ENCODE data around the gene TNIK.

The TNIK gene

GRCh38 chr3:171061749-171062148 is 398.5 kb downstream of the TNIK start:
- no peaks in the 10 kb centered on the region for H3F3A ChIP-seq (ENCODE audit: low read depth)
- no peaks in the 10 kb centered on the region for H3K79me2 ChIP-seq (ENCODE audit: insufficient read depth, low read length)
- no peaks in the 10 kb centered on the region for H4K20me1 ChIP-seq (ENCODE audit: insufficient read depth, low read length, poor library complexity, severe bottlenecking)
- no peaks in the 10 kb centered on the region for H3K9me2 ChIP-seq (replicated peaks; ENCODE audit: low read depth, low read length)
- H3K9me3 ChIP-seq (ENCODE audit: insufficient read depth, low read depth, low read length) = no peaks in the 10 kb centered on the region
- no peaks in the 10 kb centered on the region for H3K27me3 ChIP-seq (ENCODE audit: insufficient read depth, low read length, poor library complexity, severe bottlenecking)
- H2AFZ ChIP-seq (ENCODE audit: low read length) = no peak overlapping the region
- H3K9ac ChIP-seq (ENCODE audit: low read depth, low read length, poor library complexity, severe bottlenecking) = no peak overlapping the region
- no peak overlapping the region for H3K4me2 ChIP-seq (ENCODE audit: low read depth, low read length, poor library complexity, severe bottlenecking)
- no peak overlapping the region for H3K4me3 ChIP-seq (ENCODE audit: low read length, poor library complexity, severe bottlenecking)
- TF ChIP-seq, protein P1, sequence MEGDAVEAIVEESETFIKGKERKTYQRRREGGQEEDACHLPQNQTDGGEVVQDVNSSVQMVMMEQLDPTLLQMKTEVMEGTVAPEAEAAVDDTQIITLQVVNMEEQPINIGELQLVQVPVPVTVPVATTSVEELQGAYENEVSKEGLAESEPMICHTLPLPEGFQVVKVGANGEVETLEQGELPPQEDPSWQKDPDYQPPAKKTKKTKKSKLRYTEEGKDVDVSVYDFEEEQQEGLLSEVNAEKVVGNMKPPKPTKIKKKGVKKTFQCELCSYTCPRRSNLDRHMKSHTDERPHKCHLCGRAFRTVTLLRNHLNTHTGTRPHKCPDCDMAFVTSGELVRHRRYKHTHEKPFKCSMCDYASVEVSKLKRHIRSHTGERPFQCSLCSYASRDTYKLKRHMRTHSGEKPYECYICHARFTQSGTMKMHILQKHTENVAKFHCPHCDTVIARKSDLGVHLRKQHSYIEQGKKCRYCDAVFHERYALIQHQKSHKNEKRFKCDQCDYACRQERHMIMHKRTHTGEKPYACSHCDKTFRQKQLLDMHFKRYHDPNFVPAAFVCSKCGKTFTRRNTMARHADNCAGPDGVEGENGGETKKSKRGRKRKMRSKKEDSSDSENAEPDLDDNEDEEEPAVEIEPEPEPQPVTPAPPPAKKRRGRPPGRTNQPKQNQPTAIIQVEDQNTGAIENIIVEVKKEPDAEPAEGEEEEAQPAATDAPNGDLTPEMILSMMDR (conservative IDR thresholded peaks at IDR 0.05; ENCODE audit: low read length) = no peak
- TF ChIP-seq EZH2phosphoT487 (IDR thresholded peaks at IDR 0.05; ENCODE audit: borderline replicate concordance) = no peak
- no peaks in the 10 kb centered on the region for H3K4me1 ChIP-seq (ENCODE audit: insufficient read depth, low read length, poor library complexity, severe bottlenecking)
- H3K36me3 ChIP-seq (ENCODE audit: insufficient read depth, low read length) = peaks cover 33% of the 10 kb centered on the region; the same call in 1 of the 2 replicates

DNA sequence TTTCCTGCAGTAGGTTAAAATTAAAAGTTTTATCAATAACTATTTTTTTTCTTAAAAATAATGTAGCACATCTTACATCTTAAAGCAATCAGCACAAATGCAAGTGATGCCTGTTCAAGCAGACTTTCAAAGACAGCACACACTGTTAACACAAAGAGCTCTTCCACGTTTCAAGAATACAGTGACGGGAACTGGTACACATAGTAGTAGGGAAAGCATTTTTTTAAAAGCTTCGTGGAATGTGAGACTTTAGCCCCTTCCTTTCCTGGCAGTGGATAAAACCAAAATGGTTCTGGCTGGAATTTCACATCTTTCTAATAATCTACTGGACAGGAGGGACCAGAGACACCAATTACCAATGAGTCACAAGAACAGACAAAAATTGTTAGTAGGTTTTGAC is 400.2 kb downstream of the TNIK start:
- no peaks in the 10 kb centered on the region for H3F3A ChIP-seq (ENCODE audit: low read depth)
- H3K4me3 ChIP-seq (ENCODE audit: low read length, poor library complexity, severe bottlenecking) = no peak overlapping the region
- TF ChIP-seq, protein P1 (conservative IDR thresholded peaks at IDR 0.05; ENCODE audit: low read length) = no peak
- TF ChIP-seq EZH2phosphoT487 (IDR thresholded peaks at IDR 0.05; ENCODE audit: borderline replicate concordance) = no peak
- no peaks in the 10 kb centered on the region for H3K79me2 ChIP-seq (ENCODE audit: insufficient read depth, low read length)
- H3K4me1 ChIP-seq (ENCODE audit: insufficient read depth, low read length, poor library complexity, severe bottlenecking) = no peaks in the 10 kb centered on the region
- no peaks in the 10 kb centered on the region for H3K9me2 ChIP-seq (replicated peaks; ENCODE audit: low read depth, low read length)
- no peaks in the 10 kb centered on the region for H3K9me3 ChIP-seq (ENCODE audit: insufficient read depth, low read depth, low read length)
- H3K4me2 ChIP-seq (ENCODE audit: low read depth, low read length, poor library complexity, severe bottlenecking) = no peak overlapping the region
- no peaks in the 10 kb centered on the region for H3K27me3 ChIP-seq (ENCODE audit: insufficient read depth, low read length, poor library complexity, severe bottlenecking)
- H3K36me3 ChIP-seq (ENCODE audit: insufficient read depth, low read length) = peaks cover 16% of the 10 kb centered on the region; the same call in 1 of the 2 replicates
- H4K20me1 ChIP-seq (ENCODE audit: insufficient read depth, low read length, poor library complexity, severe bottlenecking) = no peaks in the 10 kb centered on the region
- no peak overlapping the region for H3K9ac ChIP-seq (ENCODE audit: low read depth, low read length, poor library complexity, severe bottlenecking)
- no peak overlapping the region for H2AFZ ChIP-seq (ENCODE audit: low read length)

GRCh38 chr3:171058873-171059603 is 401.2 kb downstream of the TNIK start:
- no peak overlapping the region for H3K9ac ChIP-seq (ENCODE audit: low read depth, low read length, poor library complexity, severe bottlenecking)
- no peak overlapping the region for H2AFZ ChIP-seq (ENCODE audit: low read length)
- TF ChIP-seq, protein P1 (conservative IDR thresholded peaks at IDR 0.05; ENCODE audit: low read length) = no peak
- TF ChIP-seq EZH2phosphoT487 (IDR thresholded peaks at IDR 0.05; ENCODE audit: borderline replicate concordance) = no peak
- H4K20me1 ChIP-seq (ENCODE audit: insufficient read depth, low read length, poor library complexity, severe bottlenecking) = no peaks in the 10 kb centered on the region
- H3K9me2 ChIP-seq (replicated peaks; ENCODE audit: low read depth, low read length) = no peaks in the 10 kb centered on the region
- no peak overlapping the region for H3K4me2 ChIP-seq (ENCODE audit: low read depth, low read length, poor library complexity, severe bottlenecking)
- no peaks in the 10 kb centered on the region for H3K27me3 ChIP-seq (ENCODE audit: insufficient read depth, low read length, poor library complexity, severe bottlenecking)
- no peaks in the 10 kb centered on the region for H3F3A ChIP-seq (ENCODE audit: low read depth)
- no peaks in the 10 kb centered on the region for H3K4me1 ChIP-seq (ENCODE audit: insufficient read depth, low read length, poor library complexity, severe bottlenecking)
- no peaks in the 10 kb centered on the region for H3K79me2 ChIP-seq (ENCODE audit: insufficient read depth, low read length)
- H3K36me3 ChIP-seq (ENCODE audit: insufficient read depth, low read length) = peaks cover 16% of the 10 kb centered on the region; the same call in 1 of the 2 replicates
- H3K9me3 ChIP-seq (ENCODE audit: insufficient read depth, low read depth, low read length) = no peaks in the 10 kb centered on the region
- H3K4me3 ChIP-seq (ENCODE audit: low read length, poor library complexity, severe bottlenecking) = no peak overlapping the region

Data from Loucy (cell line).